GM12865 (cell line): ENCODE data around the gene GRK4.
"Not testable (repeated sequence)": the region's sequence is repeated elsewhere in the genome, so short reads cannot be mapped to it uniquely, and the experiment has no call there.

ENCODE experiments used
- DNase-seq: peaks from one replicate; pipeline ENCODE4 v3.0.0; 2010; ENCODE audit warnings: low read depth
- H3K4me3 ChIP-seq: 2 replicates; pipeline ENCODE4 v1.5.1; 2011; ENCODE audit warnings: mild to moderate bottlenecking, low read depth, low read length, control low read depth
- TF ChIP-seq, protein P1 (sequence below): IDR thresholded peaks from 2 replicates; pipeline ENCODE4 v1.5.1; 2011; ENCODE audit warnings: low read length, control low read depth, low read depth, inconsistent platforms; ENCODE audit not compliant: insufficient read depth; ENCODE audit errors: missing control alignments

GRK4 gene

DNA sequence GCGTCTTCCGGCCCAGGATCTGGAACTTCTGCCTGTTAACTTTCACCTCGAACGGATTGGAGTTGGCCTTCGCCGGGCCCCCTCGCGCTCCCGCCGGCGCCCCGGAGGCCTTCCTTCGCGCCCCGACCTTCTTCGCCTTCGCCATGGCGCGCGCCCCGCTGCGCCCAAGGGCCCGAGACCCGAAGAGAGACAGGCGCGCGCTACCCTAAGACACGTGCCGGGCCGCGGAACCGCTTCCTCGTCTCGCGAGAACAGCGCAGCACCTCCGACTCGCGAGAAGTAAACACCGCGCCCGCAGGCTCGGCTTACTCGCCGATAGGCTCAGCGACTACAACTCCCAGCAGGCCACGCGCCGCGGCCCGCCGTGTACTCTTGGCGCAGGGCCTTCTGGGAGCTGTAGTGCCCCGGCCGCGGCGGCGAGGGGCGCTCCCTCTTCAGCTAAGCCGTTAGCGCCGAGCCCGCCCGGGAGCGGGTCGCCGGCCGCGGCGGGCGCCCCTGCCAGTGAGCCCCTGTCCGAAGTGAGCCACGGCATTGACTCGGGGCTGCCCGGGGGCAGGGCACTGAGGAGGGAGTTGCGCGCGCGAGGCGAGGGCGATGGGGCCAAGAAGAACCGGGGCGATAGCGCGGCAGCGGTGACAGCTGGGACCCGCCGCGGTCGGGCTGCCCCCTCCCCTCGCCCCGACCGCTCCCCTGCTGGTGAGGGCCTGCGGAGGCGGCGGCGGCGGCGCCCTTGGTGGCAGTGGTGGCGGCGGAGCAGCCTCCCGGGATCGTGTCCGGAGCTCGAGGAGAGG, at the start of gene GRK4, which contains the start of gene NOP14:
Gene GRK4 (plus strand): TSS at position 397 of the 791 bp plus-strand sequence. CDS start 500 bp downstream, outside the sequence.
Gene NOP14 (minus strand): TSS at position 232 of the 791 bp plus-strand sequence. CDS start 87 bp downstream, at position 145.
- TF ChIP-seq, protein P1, sequence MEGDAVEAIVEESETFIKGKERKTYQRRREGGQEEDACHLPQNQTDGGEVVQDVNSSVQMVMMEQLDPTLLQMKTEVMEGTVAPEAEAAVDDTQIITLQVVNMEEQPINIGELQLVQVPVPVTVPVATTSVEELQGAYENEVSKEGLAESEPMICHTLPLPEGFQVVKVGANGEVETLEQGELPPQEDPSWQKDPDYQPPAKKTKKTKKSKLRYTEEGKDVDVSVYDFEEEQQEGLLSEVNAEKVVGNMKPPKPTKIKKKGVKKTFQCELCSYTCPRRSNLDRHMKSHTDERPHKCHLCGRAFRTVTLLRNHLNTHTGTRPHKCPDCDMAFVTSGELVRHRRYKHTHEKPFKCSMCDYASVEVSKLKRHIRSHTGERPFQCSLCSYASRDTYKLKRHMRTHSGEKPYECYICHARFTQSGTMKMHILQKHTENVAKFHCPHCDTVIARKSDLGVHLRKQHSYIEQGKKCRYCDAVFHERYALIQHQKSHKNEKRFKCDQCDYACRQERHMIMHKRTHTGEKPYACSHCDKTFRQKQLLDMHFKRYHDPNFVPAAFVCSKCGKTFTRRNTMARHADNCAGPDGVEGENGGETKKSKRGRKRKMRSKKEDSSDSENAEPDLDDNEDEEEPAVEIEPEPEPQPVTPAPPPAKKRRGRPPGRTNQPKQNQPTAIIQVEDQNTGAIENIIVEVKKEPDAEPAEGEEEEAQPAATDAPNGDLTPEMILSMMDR, result peak; percentile 9
- DNase-seq, result peak; percentile 99

DNA sequence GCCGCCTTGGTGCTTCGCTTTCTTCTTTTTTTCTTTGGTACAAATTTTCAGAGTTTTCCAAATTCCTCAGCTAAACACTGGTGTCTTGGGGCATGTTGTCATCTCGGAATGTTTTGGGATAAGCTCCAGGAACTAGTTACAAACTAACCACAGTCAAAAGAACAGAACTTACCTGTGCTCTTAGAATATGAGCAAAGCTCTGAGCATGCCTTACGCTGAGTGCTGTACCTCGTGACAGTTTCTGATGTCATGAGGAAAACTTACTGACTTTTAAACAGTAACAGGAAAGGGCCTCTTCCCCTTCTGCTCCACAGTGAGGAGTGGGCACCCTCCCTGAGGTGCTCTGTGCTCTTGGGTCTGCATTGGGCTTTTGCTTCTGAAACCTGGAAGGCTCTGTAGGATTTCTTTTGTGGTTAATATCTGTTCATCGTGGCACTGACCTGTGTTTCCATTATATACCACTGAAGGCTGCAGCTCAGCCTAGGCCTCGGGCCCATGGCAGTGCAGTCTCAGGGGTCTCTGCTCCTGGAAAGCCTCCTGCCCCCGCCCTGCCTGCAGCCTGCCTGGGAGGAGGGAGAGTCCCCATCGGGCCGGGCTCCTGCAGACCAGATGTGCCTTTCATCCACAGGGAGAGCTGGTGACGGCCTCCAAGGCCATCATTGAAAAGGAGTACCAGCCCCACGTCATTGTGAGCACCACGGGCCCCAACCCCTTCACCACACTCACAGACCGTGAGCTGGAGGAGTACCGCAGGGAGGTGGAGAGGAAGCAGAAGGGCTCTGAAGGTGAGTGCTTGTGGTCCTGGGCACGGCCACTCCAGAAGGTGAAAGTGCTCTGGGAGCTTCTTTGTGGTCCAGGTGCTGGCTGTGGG, 48.9 kb upstream of the GRK4 start:
- peak; percentile 53 for DNase-seq

More for the DNA sequence above, at the start of gene GRK4, which contains the start of gene NOP14:
- H3K4me3 ChIP-seq, result peak within 1 kb of the TSS; percentile 74

DNA sequence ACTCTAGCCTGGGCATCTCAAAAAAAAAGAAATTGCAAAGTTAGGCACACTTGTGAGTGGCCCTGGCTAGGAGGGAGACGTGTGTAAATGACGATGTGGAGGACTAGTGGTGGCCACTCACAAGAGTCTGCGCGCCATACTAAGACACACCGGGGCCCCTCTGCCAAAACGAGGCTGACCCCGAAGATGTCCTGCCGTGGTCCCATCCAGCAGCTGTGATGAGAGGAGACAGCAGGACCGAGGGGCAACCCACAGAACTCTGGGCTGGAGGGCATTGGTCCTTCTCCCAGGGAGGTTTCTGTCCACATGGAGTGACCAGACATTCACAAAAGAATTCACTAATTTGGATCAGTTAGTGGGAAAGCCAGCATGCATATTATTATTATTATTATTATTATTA, 47.6 kb upstream of the GRK4 start:
- H3K4me3 ChIP-seq, result no peak overlapping the region
- TF ChIP-seq, protein P1, result no peak
- DNase-seq, result no peak

More for the DNA sequence above, 48.9 kb upstream of the GRK4 start:
- H3K4me3 ChIP-seq, result no peak overlapping the region
- TF ChIP-seq, protein P1, result no peak

DNA sequence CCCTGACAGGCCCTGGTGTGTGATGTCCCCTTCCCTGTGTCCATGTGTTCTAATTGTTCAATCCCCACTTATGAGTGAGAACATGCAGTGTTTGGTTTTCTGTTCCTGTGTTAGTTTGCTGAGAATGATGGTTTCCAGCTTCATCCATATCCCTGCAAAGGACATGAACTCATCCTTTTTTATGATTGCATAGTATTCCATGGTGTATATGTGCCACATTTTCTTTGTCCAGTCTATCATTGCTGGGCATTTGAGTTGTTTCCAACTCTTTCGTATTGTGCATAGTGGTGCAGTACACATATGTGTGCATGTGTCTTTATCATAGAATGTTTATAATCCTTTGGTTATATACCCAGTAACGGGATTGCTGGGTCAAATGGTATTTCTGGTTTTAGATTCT, 46.7 kb upstream of the GRK4 start:
- DNase-seq, H3K4me3 ChIP-seq: not testable (repeated sequence)

DNA sequence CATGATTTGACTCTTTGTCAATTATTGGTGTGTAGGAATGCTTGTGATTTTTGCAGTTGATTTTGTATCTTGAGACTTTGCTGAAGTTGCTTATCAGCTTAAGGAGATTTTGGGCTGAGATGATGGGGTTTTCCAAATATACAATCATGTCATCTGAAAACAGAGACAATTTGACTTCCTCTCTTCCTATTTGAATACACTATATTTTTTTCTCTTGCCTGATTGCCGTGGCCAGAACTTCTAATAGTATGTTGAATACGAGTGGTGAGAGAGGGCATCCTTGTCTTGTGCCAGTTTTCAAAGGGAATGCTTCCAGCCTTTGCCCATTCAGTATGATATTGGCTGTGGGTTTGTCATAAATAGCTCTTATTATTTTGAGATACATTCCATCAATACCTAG, 45.1 kb upstream of the GRK4 start:
- DNase-seq, H3K4me3 ChIP-seq: not testable (repeated sequence)

DNA sequence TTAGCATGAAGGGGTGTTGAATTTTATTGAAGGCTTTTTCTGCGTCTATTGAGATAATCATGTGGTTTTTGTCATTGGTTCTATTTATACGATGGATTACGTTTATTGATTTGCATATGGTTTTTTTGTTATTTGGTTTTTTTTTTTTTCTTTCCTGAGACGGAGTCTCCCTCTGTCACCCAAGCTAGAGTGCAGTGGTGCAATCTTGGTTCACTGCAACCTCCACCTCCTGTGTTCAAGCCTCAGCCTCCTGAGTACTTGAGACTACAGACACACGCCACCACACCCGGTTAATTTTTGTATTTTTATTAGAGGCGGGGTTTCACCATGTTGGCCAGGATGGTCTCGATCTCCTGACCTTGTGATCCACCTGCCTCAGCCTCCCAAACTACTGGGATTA, 44.7 kb upstream of the GRK4 start:
- not testable (repeated sequence) for DNase-seq, H3K4me3 ChIP-seq

DNA sequence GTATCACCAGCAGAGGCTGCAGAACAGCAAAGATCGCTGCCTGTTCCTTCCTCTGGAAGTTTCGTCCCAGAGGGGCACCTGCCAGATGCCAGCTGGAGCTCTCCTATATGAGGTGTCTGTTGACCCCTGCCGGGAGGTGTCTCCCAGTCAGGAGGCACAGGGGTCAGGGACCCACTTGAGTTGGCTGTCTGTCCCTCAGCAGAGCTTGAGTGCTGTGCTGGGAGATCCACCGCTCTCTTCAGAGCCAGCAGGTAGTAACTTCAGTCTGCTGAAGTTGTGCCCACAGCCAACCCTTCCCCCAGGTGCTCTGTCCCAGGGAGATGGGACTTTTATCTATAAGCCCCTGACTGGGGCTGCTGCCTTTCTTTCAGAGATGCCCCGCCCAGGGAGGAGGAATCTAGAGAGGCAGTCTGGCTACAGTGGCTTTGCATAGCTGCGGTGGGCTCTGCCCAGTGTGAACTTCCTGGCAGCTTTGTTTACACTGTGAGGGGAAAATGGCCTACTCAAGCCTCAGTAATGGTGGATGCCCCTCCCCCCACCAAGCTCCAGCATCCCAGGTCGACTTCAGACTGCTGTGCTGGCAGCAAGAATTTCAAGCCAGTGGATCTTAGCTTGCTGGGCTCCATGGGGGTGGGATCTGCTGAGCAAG, 40.8 kb upstream of the GRK4 start:
- peak; percentile 73 for DNase-seq
- not testable (repeated sequence) for H3K4me3 ChIP-seq

DNA sequence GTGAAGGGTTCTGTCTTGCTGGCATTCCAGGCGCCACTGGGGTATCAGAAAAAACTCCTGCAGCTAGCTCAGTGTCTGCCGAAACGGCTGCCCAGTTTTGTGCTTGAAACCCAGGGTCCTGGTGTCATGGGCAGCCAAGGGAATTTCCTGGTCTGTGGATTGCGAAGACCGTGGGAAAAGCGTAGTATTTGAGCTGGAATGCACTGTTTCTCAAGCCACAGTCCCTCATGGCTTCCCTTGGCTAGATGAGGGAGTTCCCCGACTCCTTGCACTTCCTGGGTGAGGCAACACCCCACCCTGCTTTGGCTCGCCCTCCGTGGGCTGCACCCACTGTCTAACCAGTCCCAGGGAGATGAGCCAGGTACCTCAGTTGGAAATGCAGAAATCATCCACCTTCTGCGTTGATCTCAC, 40.2 kb upstream of the GRK4 start:
- H3K4me3 ChIP-seq, result no peak overlapping the region
- TF ChIP-seq, protein P1, result no peak
- no peak for DNase-seq
